GM10248 (cell line): ENCODE measurements around the gene ASCC3.

Experiments
- CTCF ChIA-PET: fragments of 300-600 bp; sonication (Branson Sonifier 250); formaldehyde crosslinking; extraction: SDS; loops from one replicate; lab custom pipeline; 2021; ENCODE audit warnings: antibody characterized with exemption; lab: Yijun Ruan, JAX
- POLR2A ChIA-PET: fragments of 350-650 bp; sonication (Branson Sonifier 250); formaldehyde crosslinking; extraction: SDS; loops from one replicate; lab custom pipeline; 2020; ENCODE audit warnings: antibody characterized with exemption; lab: Yijun Ruan, JAX
- DNase-seq: peaks from one replicate; pipeline ENCODE4 v3.0.0; 2012; ENCODE audit errors: extremely low spot score
- CTCF ChIP-seq: IDR thresholded peaks from 2 replicates; pipeline ENCODE4 v1.5.1; 2012; ENCODE audit warnings: mild to moderate bottlenecking, low read depth; ENCODE audit errors: extremely low read depth, missing control alignments, control extremely low read depth

ASCC3 gene

GRCh38 chr6:100877851-100878250 lies 3.3 kb downstream of the ASCC3 start:
- no peak for TF ChIP-seq CTCF
- POLR2A ChIA-PET: no interaction called here
- no peak for DNase-seq
- CTCF ChIA-PET: no interaction called here

GRCh38 chr6:100876251-100876650 lies 4.9 kb downstream of the ASCC3 start:
- TF ChIP-seq CTCF: no peak
- CTCF ChIA-PET: no interaction called here
- no peak for DNase-seq
- POLR2A ChIA-PET: no interaction called here

- no peak for TF ChIP-seq CTCF
- no peak for DNase-seq
- POLR2A ChIA-PET: no interaction called here
- CTCF ChIA-PET: interaction anchor here (2.9 kb wide), 1 partner anchor 10 kb away, joined by 9 read pairs; no protein-coding TSS in a partner anchor
These were observed 15.6 kb downstream of the ASCC3 start for GRCh38 chr6:100865525-100865924.

GRCh38 chr6:100862063-100862462 lies 19.1 kb downstream of the ASCC3 start:
- ChIA-PET POLR2A (no interaction called here), CTCF (interaction anchor here (1.4 to 1.7 kb wide), 4 partner anchors 10 to 18 kb away, joined by 3 to 4 read pairs (median 3); no protein-coding TSS in a partner anchor)
- TF ChIP-seq CTCF: no peak
- DNase-seq: no peak

- CTCF ChIA-PET: interaction anchor here (1.6 to 2.2 kb wide), 3 partner anchors 9 to 24 kb away, joined by 4 to 9 read pairs (median 7); no protein-coding TSS in a partner anchor
- POLR2A ChIA-PET: no interaction called here
- no peak for DNase-seq
- no peak for TF ChIP-seq CTCF
These were observed 25.0 kb downstream of the ASCC3 start for GRCh38 chr6:100856146-100856545.

- DNase-seq: no peak
- CTCF ChIA-PET: no interaction called here
- no peak for TF ChIP-seq CTCF
- POLR2A ChIA-PET: no interaction called here
These were observed 29.3 kb downstream of the ASCC3 start for GRCh38 chr6:100851819-100852218.
